Osteoblast (primary cell): Measurements from ENCODE around the gene POU2F1. TPM values are rescaled to one million over a fixed set of nuclear protein-coding genes. Genes with fewer than 3 reads are reported as not detected.

Experiments
- DNase-seq: peaks from one replicate; pipeline ENCODE4 v3.0.0; 2011; ENCODE audit warnings: low spot score, mixed read lengths; ENCODE audit not compliant: insufficient read length; ENCODE audit errors: missing footprints
- H2AFZ ChIP-seq: 2 replicates; pipeline ENCODE4 v1.6.0; 2011; ENCODE audit warnings: mild to moderate bottlenecking, low read length
- H3K27ac ChIP-seq: 2 replicates; pipeline ENCODE4 v1.5.1; 2011; ENCODE audit warnings: mild to moderate bottlenecking, low read depth, low read length, moderate library complexity
- H3K27me3 ChIP-seq: 2 replicates; pipeline ENCODE4 v1.6.0; 2012; ENCODE audit warnings: mild to moderate bottlenecking, control low read depth, inconsistent platforms, low read length, moderate library complexity; ENCODE audit not compliant: insufficient read depth
- H3K36me3 ChIP-seq: 2 replicates; pipeline ENCODE4 v1.5.1; 2011; ENCODE audit warnings: mild to moderate bottlenecking, low read length, control low read depth, moderate library complexity; ENCODE audit not compliant: insufficient read depth
- H3K4me1 ChIP-seq: 2 replicates; pipeline ENCODE4 v1.5.1; 2011; ENCODE audit warnings: mild to moderate bottlenecking, low read length, control low read depth, moderate library complexity; ENCODE audit not compliant: insufficient read depth
- H3K4me2 ChIP-seq: 2 replicates; pipeline ENCODE4 v1.6.0; 2011; ENCODE audit warnings: mild to moderate bottlenecking, low read length; ENCODE audit not compliant: insufficient read depth
- H3K4me3 ChIP-seq: fragments of 200-600 bp; sonication (generic); 3 replicates; pipeline ENCODE4 v1.5.1; 2012; ENCODE audit warnings: mild to moderate bottlenecking, low read length, inconsistent platforms; ENCODE audit not compliant: insufficient read depth
- H3K79me2 ChIP-seq: 2 replicates; pipeline ENCODE4 v1.6.0; 2012; ENCODE audit warnings: mild to moderate bottlenecking, low read length, control low read depth, inconsistent platforms; ENCODE audit not compliant: insufficient read depth
- H3K9me3 ChIP-seq: 2 replicates; pipeline ENCODE4 v1.5.1; 2011; ENCODE audit warnings: low read depth, low read length, control low read depth
- H4K20me1 ChIP-seq: 2 replicates; pipeline ENCODE4 v1.6.0; 2012; ENCODE audit warnings: mild to moderate bottlenecking, low read length, control low read depth; ENCODE audit not compliant: insufficient read depth
- CTCF ChIP-seq: IDR thresholded peaks from 2 replicates; pipeline ENCODE4 v1.5.1; 2011; ENCODE audit warnings: mild to moderate bottlenecking, low read depth, low read length, moderate library complexity; ENCODE audit errors: extremely low read depth
- total RNA-seq: library from RNA; depleted of rRNA; stranded (reverse); fragments of >200 nt; gene quantifications from 2 replicates; pipeline ENCODE4 v1.2.3, GENCODE V29; 2012

The POU2F1 gene
- total RNA-seq, 1 donor = 11.6 TPM

GRCh38 chr1:167194182-167194581 lies 26.5 kb upstream of the POU2F1 start:
- Histone ChIP-seq H2AFZ (no peak overlapping the region), H3K27me3 (no peaks in the 10 kb centered on the region), H3K79me2 (no peaks in the 10 kb centered on the region), H3K27ac (no peak overlapping the region), H3K9me3 (no peaks in the 10 kb centered on the region), H4K20me1 (no peaks in the 10 kb centered on the region), H3K4me1 (no peaks in the 10 kb centered on the region), H3K4me3 (no peak overlapping the region), H3K36me3 (no peaks in the 10 kb centered on the region), H3K4me2 (no peak overlapping the region)
- no peak for TF ChIP-seq CTCF
- no peak for DNase-seq

GRCh38 chr1:167196166-167196565 lies 24.5 kb upstream of the POU2F1 start:
- no peak for DNase-seq
- no peak for TF ChIP-seq CTCF

GRCh38 chr1:167197236-167197635 lies 23.4 kb upstream of the POU2F1 start:
- no peaks in the 10 kb centered on the region for H4K20me1 ChIP-seq
- no peak overlapping the region for H3K4me3 ChIP-seq
- TF ChIP-seq CTCF = no peak
- no peaks in the 10 kb centered on the region for H3K36me3 ChIP-seq
- no peaks in the 10 kb centered on the region for H3K27me3 ChIP-seq
- no peak overlapping the region for H3K27ac ChIP-seq
- H3K9me3 ChIP-seq = no peaks in the 10 kb centered on the region
- H3K4me1 ChIP-seq = no peaks in the 10 kb centered on the region
- no peaks in the 10 kb centered on the region for H3K79me2 ChIP-seq
- DNase-seq = no peak
- no peak overlapping the region for H2AFZ ChIP-seq
- H3K4me2 ChIP-seq = no peak overlapping the region

More at GRCh38 chr1:167196166-167196565, 24.5 kb upstream of the POU2F1 start:
- H4K20me1 ChIP-seq = no peaks in the 10 kb centered on the region
- H3K4me3 ChIP-seq = no peak overlapping the region
- no peaks in the 10 kb centered on the region for H3K36me3 ChIP-seq
- H2AFZ ChIP-seq = no peak overlapping the region
- no peaks in the 10 kb centered on the region for H3K9me3 ChIP-seq
- H3K4me2 ChIP-seq = no peak overlapping the region
- H3K4me1 ChIP-seq = no peaks in the 10 kb centered on the region
- H3K27ac ChIP-seq = no peak overlapping the region
- H3K27me3 ChIP-seq = no peaks in the 10 kb centered on the region
- H3K79me2 ChIP-seq = no peaks in the 10 kb centered on the region

GRCh38 chr1:167197692-167198091 lies 23.0 kb upstream of the POU2F1 start:
- TF ChIP-seq CTCF = no peak
- Histone ChIP-seq H3K4me3 (no peak overlapping the region), H3K36me3 (no peaks in the 10 kb centered on the region), H2AFZ (no peak overlapping the region), H4K20me1 (no peaks in the 10 kb centered on the region), H3K4me2 (no peak overlapping the region), H3K4me1 (no peaks in the 10 kb centered on the region), H3K27me3 (no peaks in the 10 kb centered on the region), H3K79me2 (no peaks in the 10 kb centered on the region), H3K27ac (no peak overlapping the region), H3K9me3 (no peaks in the 10 kb centered on the region)
- no peak for DNase-seq
